SK-N-SH (cell line): Measurements from ENCODE around the gene GRIK3. TPM values are rescaled to one million over a fixed set of nuclear protein-coding genes. Genes with fewer than 3 reads are reported as not detected.

ENCODE experiments used
- CTCF ChIA-PET: fragments of 300-600, 350-600 bp; formaldehyde crosslinking; extraction: SDS; loops from one replicate; lab custom pipeline; 2021; lab: Yijun Ruan, JAX
- POLR2A ChIA-PET: fragments of 350-600 bp; sonication (Branson Sonifier 250); formaldehyde crosslinking; extraction: SDS; loops from one replicate; lab custom pipeline; 2020; ENCODE audit warnings: antibody characterized with exemption, inconsistent platforms; lab: Yijun Ruan, JAX
- DNase-seq: peaks from one replicate; pipeline ENCODE4 v3.0.0; 2012
- H2AFZ ChIP-seq: fragments of 200-600 bp; sonication (generic); 2 replicates; pipeline ENCODE4 v1.8.1; 2016; ENCODE audit warnings: antibody characterized with exemption, mild to moderate bottlenecking, low read depth
- H3F3A ChIP-seq: fragments of 200-600 bp; sonication (generic); replicated peaks from 2 replicates; pipeline ENCODE3; 2016; ENCODE audit warnings: antibody characterized with exemption, mild to moderate bottlenecking; ENCODE audit not compliant: insufficient read depth
- H3K27ac ChIP-seq, 2 experiments: fragments of 200-500 bp in 1 of 2; fragments of 200-600 bp in 1 of 2; sonication (Bioruptor generic) in 1 of 2; sonication (generic), shearing (Covaris generic) in 1 of 2; 2 replicates each; pipeline versions ENCODE4 v1.5.1 to v1.6.1; 2014 to 2016; ENCODE audit warnings: low read depth in 2 of 2, inconsistent platforms in 1 of 2, low read length in 1 of 2, mild to moderate bottlenecking in 1 of 2, mixed read lengths in 1 of 2
- H3K27me3 ChIP-seq: fragments of 200-600 bp; sonication (generic), shearing (Covaris generic); 2 replicates; pipeline ENCODE4 v1.6.1; 2016; ENCODE audit warnings: mixed run types; ENCODE audit not compliant: insufficient read depth
- H3K36me3 ChIP-seq, 2 experiments: fragments of 200-500 bp in 1 of 2; fragments of 200-600 bp in 1 of 2; sonication (Bioruptor generic) in 1 of 2; sonication (generic) in 1 of 2; replicated peaks in 1 of 2; 2 replicates each; pipeline versions ENCODE3 to v1.5.1; 2014 to 2016; ENCODE audit warnings: low read length in 1 of 2, mild to moderate bottlenecking in 1 of 2; ENCODE audit not compliant: insufficient read depth in 2 of 2, control insufficient read depth in 1 of 2
- H3K4me1 ChIP-seq, 2 experiments: fragments of 200-500 bp in 1 of 2; fragments of 200-600 bp in 1 of 2; sonication (Bioruptor generic) in 1 of 2; sonication (generic), shearing (Covaris generic) in 1 of 2; 2 replicates each; pipeline versions ENCODE4 v1.5.1 to v1.6.1; 2014 to 2016; ENCODE audit warnings: low read depth in 1 of 2, low read length in 1 of 2, mixed run types in 1 of 2; ENCODE audit not compliant: insufficient read depth in 2 of 2, control insufficient read depth in 1 of 2
- H3K4me2 ChIP-seq: fragments of 200-600 bp; sonication (generic), shearing (Covaris generic); 2 replicates; pipeline ENCODE4 v1.6.1; 2017; ENCODE audit warnings: mixed run types
- H3K4me3 ChIP-seq, 2 experiments: fragments of 200-500 bp in 1 of 2; fragments of 200-600 bp in 1 of 2; sonication (Bioruptor generic) in 1 of 2; sonication (generic), shearing (Covaris generic) in 1 of 2; 2 replicates each; pipeline versions ENCODE4 v1.5.1 to v1.8.1; 2014 to 2016; ENCODE audit warnings: low read depth in 2 of 2, inconsistent platforms in 1 of 2, low read length in 1 of 2, mild to moderate bottlenecking in 1 of 2, mixed read lengths in 1 of 2, moderate library complexity in 1 of 2
- H3K79me2 ChIP-seq: fragments of 200-600 bp; sonication (generic); 2 replicates; pipeline ENCODE4 v1.8.1; 2017; ENCODE audit warnings: mild to moderate bottlenecking; ENCODE audit not compliant: insufficient read depth
- H3K9ac ChIP-seq: fragments of 200-600 bp; sonication (generic); 2 replicates; pipeline ENCODE4 v1.6.1; 2017; ENCODE audit warnings: mixed run types
- H3K9me2 ChIP-seq: fragments of 200-600 bp; sonication (generic); 2 replicates; pipeline ENCODE4 v1.6.1; 2017; ENCODE audit warnings: mixed run types
- H3K9me3 ChIP-seq: fragments of 200-600 bp; sonication (generic); 2 replicates; pipeline ENCODE4 v1.6.1; 2017; ENCODE audit warnings: mixed run types, mild to moderate bottlenecking, moderate library complexity
- H4K20me1 ChIP-seq: fragments of 200-600 bp; sonication (generic); 2 replicates; pipeline ENCODE4 v1.6.1; 2017; ENCODE audit warnings: mild to moderate bottlenecking, mixed run types; ENCODE audit not compliant: insufficient read depth
- FOSL2 ChIP-seq: IDR thresholded peaks from 2 replicates; pipeline ENCODE4 v1.4.0; 2012; ENCODE audit warnings: low read depth, mild to moderate bottlenecking, moderate library complexity, borderline replicate concordance
- FOXJ3 ChIP-seq: sonication (generic); formaldehyde crosslinking; IDR thresholded peaks from 2 replicates; pipeline ENCODE4 v1.5.1; 2020; ENCODE audit warnings: mild to moderate bottlenecking, missing genetic modification reagents
- FOXM1 ChIP-seq: IDR thresholded peaks from 2 replicates; pipeline ENCODE4 v1.4.0; 2012; ENCODE audit warnings: low read depth, mild to moderate bottlenecking
- GATA2 ChIP-seq: sonication (generic); formaldehyde crosslinking; IDR thresholded peaks from 2 replicates; pipeline ENCODE4 v1.5.0; 2020; ENCODE audit warnings: mild to moderate bottlenecking, missing genetic modification reagents
- JUND ChIP-seq: IDR thresholded peaks from 2 replicates; pipeline ENCODE4 v1.4.0; 2012
- MAX ChIP-seq: IDR thresholded peaks from 2 replicates; pipeline ENCODE4 v1.4.0; 2012; ENCODE audit warnings: low read depth
- MXI1 ChIP-seq: IDR thresholded peaks from 2 replicates; pipeline ENCODE4 v1.6.1; 2012; ENCODE audit warnings: mild to moderate bottlenecking, low read depth, low read length, improper control_type of control experiment
- NFIC ChIP-seq: IDR thresholded peaks from 2 replicates; pipeline ENCODE4 v1.4.0; 2012; ENCODE audit warnings: borderline replicate concordance
- NRF1 ChIP-seq: IDR thresholded peaks from 2 replicates; pipeline ENCODE4 v1.6.1; 2012; ENCODE audit warnings: low read depth, mild to moderate bottlenecking, low read length
- POLR2AphosphoS5 ChIP-seq: IDR thresholded peaks from 2 replicates; pipeline ENCODE4 v1.6.1; 2012; ENCODE audit warnings: low read depth, low read length
- RAD21 ChIP-seq: IDR thresholded peaks from 2 replicates; pipeline ENCODE4 v1.6.1; 2012; ENCODE audit warnings: mild to moderate bottlenecking, low read length
- RXRA ChIP-seq: IDR thresholded peaks from 2 replicates; pipeline ENCODE4 v1.4.0; 2012; ENCODE audit warnings: low read depth, mild to moderate bottlenecking, borderline replicate concordance
- SIN3A ChIP-seq: IDR thresholded peaks from 2 replicates; pipeline ENCODE4 v1.6.1; 2012; ENCODE audit warnings: low read depth, mild to moderate bottlenecking, low read length, moderate library complexity, borderline replicate concordance
- SMC3 ChIP-seq: IDR thresholded peaks from 2 replicates; pipeline ENCODE4 v1.6.1; 2012; ENCODE audit warnings: low read depth, low read length, improper control_type of control experiment
- USF1 ChIP-seq: IDR thresholded peaks from 2 replicates; pipeline ENCODE4 v1.4.0; 2012; ENCODE audit warnings: low read depth, borderline replicate concordance
- YY1 ChIP-seq: IDR thresholded peaks from 2 replicates; pipeline ENCODE4 v1.4.0; 2012; ENCODE audit warnings: low read depth, mild to moderate bottlenecking
- ZBTB33 ChIP-seq: IDR thresholded peaks from 2 replicates; pipeline ENCODE4 v1.4.0; 2012; ENCODE audit warnings: low read depth, borderline replicate concordance
- WGBS: methylation state at CpG from one replicate; pipeline ENCODE4 v1.1.6; 2017; ENCODE audit warnings: low lambda C conversion rate; 5-methylcytosine and 5-hydroxymethylcytosine counted together
- polyA plus RNA-seq, 3 experiments: library from polyadenylated mRNA; depleted of rRNA; stranded (reverse); fragments of >200 nt; gene quantifications; 2 replicates each; pipeline ENCODE4 v1.2.3, GENCODE V29; 2012

Gene GRIK3
- polyA plus RNA-seq, 1 of the 3 experiments (the other 2 are of a cell fraction): not detected

DNA sequence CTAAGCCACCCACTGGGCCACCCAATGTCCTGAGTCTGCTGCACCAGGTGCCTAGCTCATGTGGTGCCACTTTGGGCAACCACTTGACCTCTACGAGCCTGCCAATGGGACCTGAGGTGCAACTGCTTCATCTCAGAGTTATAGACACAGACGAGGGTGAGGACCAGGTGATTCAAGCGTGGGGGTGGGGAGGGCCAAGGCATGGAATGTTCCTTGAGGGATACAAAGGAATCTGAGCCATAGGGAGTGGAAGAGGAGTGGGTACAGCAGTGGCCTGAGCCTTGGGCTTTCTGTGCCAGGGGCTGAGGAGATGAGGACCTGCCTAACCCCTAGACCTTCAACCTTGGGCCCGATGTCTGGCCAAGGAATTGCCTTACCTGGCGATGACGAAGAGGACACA, 209.1 kb downstream of the GRIK3 start:
- H3K4me2 ChIP-seq: no peak overlapping the region
- H3K4me3 ChIP-seq: no peak overlapping the region
- H3K27ac ChIP-seq: no peak overlapping the region
- CTCF ChIA-PET: interaction anchor here (2.0 kb wide), 1 partner anchor 18 kb away, joined by 8 read pairs; no protein-coding TSS in a partner anchor
- no peak for DNase-seq
- no peaks in the 10 kb centered on the region for H3K9me3 ChIP-seq
- H3K79me2 ChIP-seq: no peaks in the 10 kb centered on the region
- no peak overlapping the region for H2AFZ ChIP-seq
- no peak overlapping the region for H3K9ac ChIP-seq
- H3K4me1 ChIP-seq: no peaks in the 10 kb centered on the region
- no peaks in the 10 kb centered on the region for H3K27me3 ChIP-seq
- no peaks in the 10 kb centered on the region for H4K20me1 ChIP-seq
- H3K36me3 ChIP-seq: no peaks in the 10 kb centered on the region
- H3K9me2 ChIP-seq: no peaks in the 10 kb centered on the region
- WGBS: 16% methylated on average over 3 of the region's 6 CpGs
- POLR2A ChIA-PET: no interaction called here
- no peak for TF ChIP-seq NRF1
- no peak for TF ChIP-seq FOSL2
- no peak for TF ChIP-seq RAD21
- no peak for TF ChIP-seq SIN3A
- no peak for TF ChIP-seq USF1
- TF ChIP-seq RXRA: no peak
- no peak for TF ChIP-seq POLR2AphosphoS5
- no peak for TF ChIP-seq GATA2 (CRISPR knock-in tag)
- no peak for TF ChIP-seq JUND
- TF ChIP-seq NFIC: no peak
- TF ChIP-seq MAX: no peak
- TF ChIP-seq FOXM1: no peak
- H3F3A ChIP-seq: no peaks in the 10 kb centered on the region

DNA sequence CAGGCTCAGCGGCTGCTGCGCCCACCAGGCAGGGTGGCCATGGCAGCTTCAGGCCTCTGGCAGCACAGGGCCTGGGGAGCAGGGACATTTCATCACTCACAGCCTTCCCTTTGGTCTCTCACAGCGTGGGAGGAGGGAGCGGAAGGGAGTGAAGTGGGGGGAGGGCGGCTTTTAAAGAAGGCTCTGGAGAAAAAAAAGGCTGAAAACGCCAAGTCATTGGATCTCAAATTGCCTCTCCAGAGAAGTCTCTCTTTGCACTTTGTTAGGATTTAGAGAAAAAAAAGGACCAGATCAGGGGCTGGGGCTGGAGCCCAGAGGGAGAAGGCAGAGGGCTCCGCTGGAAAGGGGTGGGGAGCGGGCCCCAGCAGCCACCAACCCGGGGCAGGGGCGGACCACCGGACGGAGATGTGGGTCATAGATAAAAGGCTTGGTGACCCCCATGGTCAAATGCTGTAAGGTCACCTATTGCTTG, 209.9 kb downstream of the GRIK3 start:
- H3K4me3 ChIP-seq: no peak overlapping the region
- H2AFZ ChIP-seq: no peak overlapping the region
- no peaks in the 10 kb centered on the region for H4K20me1 ChIP-seq
- no peaks in the 10 kb centered on the region for H3K9me3 ChIP-seq
- DNase-seq: no peak
- no peaks in the 10 kb centered on the region for H3K4me1 ChIP-seq
- H3K27me3 ChIP-seq: no peaks in the 10 kb centered on the region
- H3F3A ChIP-seq: no peaks in the 10 kb centered on the region
- CTCF ChIA-PET: interaction anchor here (2.0 kb wide), 1 partner anchor 17 kb away, joined by 8 read pairs; no protein-coding TSS in a partner anchor
- H3K9ac ChIP-seq: no peak overlapping the region
- H3K4me2 ChIP-seq: no peak overlapping the region
- no peak overlapping the region for H3K27ac ChIP-seq
- POLR2A ChIA-PET: no interaction called here
- 67% methylated on average over 11 of the region's 12 CpGs for WGBS
- TF ChIP-seq RXRA (no peak), FOXJ3 (no peak), YY1 (no peak), GATA2 (CRISPR knock-in tag) (no peak), ZBTB33 (no peak), FOSL2 (no peak), SMC3 (no peak), SIN3A (no peak), RAD21 (no peak), MXI1 (no peak)
- H3K9me2 ChIP-seq: no peaks in the 10 kb centered on the region
- H3K79me2 ChIP-seq: no peaks in the 10 kb centered on the region
- H3K36me3 ChIP-seq: no peaks in the 10 kb centered on the region
